NT2/D1 (cell line): ENCODE results near the gene MAGI1.

Experiments
- SUZ12 ChIP-seq: IDR thresholded peaks from 2 replicates; pipeline ENCODE4 v1.6.1; 2011; ENCODE audit not compliant: insufficient read length, insufficient read depth; ENCODE audit errors: extremely low read depth
- YY1 ChIP-seq: IDR thresholded peaks from 2 replicates; pipeline ENCODE4 v1.6.1; 2011; ENCODE audit not compliant: insufficient read length, insufficient read depth
- ZNF274 ChIP-seq: IDR thresholded peaks from 2 replicates; pipeline ENCODE4 v1.6.1; 2011; ENCODE audit warnings: mild to moderate bottlenecking, low read depth, low read length

GRCh38 chr3:65581313-65581712 lies 457.4 kb downstream of the MAGI1 start:
- no peak for TF ChIP-seq ZNF274
- TF ChIP-seq SUZ12: no peak
- no peak for TF ChIP-seq YY1
